A673 (cell line): ENCODE measurements around the gene GPHA2.

Experiments
- EZH2 ChIP-seq: fragments of 200-600 bp; sonication (generic); IDR thresholded peaks from 2 replicates; pipeline ENCODE4 v1.6.1; 2017; ENCODE audit warnings: borderline replicate concordance, low read depth, mild to moderate bottlenecking, mixed read lengths, antibody characterized with exemption, low read length; ENCODE audit not compliant: poor library complexity, severe bottlenecking
- TF ChIP-seq, protein P1 (sequence below): fragments of 300-800, 200-600 bp; sonication (generic); conservative IDR thresholded peaks from 2 replicates; pipeline ENCODE4 v1.5.1; 2017; ENCODE audit warnings: low read depth, mild to moderate bottlenecking, antibody characterized with exemption, low read length, moderate library complexity, mixed read lengths

DNA sequence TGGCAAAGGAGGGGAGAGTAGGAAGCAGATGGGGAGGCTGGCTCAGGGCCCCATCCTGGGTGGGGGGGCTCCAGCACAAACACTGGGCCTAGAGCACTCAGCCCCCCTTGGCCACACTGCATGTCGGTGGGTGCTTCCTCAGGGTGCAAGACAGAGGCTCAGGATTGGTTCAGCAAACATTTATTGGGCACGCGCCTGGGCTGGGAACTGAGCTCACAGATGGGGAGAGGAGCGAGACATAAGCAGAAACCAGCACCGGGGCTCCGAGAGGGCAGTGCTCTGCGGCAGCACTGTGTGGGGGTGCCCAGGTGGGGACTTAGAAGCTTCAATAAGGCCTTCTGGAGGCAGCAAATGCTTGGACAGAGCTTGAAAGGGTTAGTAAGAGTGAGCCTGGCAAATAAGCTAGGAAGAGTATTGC is 45.2 kb downstream of the GPHA2 start:
- TF ChIP-seq, protein P1, sequence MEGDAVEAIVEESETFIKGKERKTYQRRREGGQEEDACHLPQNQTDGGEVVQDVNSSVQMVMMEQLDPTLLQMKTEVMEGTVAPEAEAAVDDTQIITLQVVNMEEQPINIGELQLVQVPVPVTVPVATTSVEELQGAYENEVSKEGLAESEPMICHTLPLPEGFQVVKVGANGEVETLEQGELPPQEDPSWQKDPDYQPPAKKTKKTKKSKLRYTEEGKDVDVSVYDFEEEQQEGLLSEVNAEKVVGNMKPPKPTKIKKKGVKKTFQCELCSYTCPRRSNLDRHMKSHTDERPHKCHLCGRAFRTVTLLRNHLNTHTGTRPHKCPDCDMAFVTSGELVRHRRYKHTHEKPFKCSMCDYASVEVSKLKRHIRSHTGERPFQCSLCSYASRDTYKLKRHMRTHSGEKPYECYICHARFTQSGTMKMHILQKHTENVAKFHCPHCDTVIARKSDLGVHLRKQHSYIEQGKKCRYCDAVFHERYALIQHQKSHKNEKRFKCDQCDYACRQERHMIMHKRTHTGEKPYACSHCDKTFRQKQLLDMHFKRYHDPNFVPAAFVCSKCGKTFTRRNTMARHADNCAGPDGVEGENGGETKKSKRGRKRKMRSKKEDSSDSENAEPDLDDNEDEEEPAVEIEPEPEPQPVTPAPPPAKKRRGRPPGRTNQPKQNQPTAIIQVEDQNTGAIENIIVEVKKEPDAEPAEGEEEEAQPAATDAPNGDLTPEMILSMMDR, result no peak
- TF ChIP-seq EZH2, result no peak
